HG02852 (cell line): ENCODE results near the gene TEDC1.

ENCODE experiments used
- ATAC-seq: cut with Tn5 transposase; IDR thresholded peaks from one replicate; pipeline ENCODE4 v1.9.1; 2021; ENCODE audit warnings: mild to moderate bottlenecking, moderate library complexity; ENCODE audit not compliant: unreplicated experiment

TEDC1 gene

DNA sequence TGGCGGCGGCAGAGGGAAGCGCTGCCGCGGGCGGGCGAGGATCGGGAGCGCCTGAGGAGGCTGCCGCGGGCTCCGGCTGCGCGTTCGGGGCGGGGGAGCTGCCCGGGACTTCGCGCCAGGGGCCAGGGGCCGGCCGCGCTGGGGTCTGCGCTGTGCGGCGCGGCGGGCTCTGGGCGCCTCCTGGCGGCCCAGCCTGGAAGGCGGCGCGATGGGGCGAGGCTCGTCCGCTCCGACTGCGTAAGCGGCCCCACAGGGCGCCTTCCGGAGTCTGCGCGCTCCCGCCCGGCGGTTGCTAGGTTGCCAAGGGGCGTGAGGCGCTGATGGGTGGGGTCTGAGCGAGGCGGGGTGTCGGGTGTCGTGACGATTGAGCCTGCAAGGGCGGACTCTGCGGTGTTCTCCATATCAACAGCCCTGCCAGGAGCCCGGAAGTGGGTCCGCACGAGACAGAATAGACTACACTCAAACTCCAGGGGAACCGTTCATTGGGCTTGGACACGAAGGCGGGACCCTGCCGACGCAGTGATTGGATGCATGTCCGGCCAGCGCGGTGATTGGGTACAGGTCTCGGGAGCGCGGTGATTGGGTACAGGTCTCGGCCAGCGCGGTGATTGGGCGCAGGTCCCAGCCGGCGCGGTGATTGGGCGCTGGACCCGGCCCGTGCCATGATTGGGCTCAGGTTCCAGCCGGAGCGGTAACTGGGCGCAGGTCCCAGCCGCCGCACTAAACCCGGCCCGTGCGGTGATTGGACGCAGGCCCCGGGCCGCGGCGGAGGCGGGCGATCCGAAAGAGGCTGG lies at the start of gene TEDC1:
TEDC1 (plus strand) TSS at position 675 of the 794 bp plus-strand sequence. CDS start 130 bp downstream, outside the sequence.
- ATAC-seq: peak; percentile 66

GRCh38 chr14:105442125-105442524 lies 48.9 kb upstream of the TEDC1 start:
- no peak for ATAC-seq

DNA sequence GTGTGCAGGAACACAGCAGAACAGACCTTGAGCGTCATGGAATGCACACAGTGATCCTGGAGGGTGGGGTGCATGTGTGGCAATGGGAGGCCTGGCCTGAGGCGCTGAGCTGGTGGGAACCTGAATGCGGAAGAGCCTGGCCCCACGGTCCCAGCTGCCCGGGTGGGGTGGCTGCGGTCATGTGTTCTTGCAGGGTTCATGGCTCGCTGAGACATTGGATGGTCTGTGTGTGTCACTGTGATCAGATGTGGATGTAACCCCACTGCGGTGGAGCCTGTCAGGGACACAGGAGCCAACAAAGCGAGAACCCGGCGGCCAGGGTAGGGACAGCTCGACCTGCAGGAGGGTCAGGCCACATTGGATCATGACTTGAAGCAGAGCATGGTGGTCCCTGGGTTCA lies 48.2 kb upstream of the TEDC1 start:
- ATAC-seq: no peak

DNA sequence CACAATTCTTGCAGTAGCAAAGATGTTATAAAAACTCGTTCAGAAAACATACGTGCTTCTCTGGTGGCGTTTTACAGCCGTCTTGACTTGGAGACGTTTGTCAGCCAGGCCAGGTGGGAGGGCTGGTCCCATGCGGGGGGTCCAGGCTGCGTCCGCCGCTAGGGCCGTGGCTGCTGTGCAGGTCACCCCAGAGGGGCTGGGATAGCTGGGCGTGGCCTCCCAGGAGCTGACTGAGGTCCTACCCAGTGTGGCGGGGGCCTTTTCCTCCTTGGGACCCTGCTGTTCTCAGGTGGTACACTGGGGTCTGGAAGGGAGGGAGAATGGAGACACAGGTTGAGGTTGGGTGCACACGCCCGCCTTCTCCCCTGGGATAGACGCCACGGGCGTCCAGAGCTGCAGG lies 46.2 kb upstream of the TEDC1 start:
- no peak for ATAC-seq

DNA sequence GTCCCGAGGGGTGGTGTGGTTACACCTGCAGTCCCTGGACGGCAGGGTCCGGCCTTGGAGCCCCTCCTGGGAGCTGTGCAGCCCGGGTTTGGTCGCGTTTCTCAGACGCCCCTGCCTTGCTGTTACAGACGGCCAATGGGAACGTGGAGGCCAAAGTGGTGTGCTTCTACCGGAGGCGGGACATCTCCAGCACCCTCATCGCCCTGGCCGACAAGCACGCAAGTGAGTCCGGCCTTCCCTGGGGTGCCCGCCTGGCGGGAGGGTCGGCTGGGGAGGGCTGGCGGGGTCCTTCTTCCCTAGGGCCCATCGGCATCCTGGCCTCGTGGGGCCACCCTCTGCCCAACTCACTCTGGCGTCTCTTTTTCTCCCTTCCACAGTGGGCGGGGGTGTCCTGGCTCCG lies 45.8 kb upstream of the TEDC1 start:
- ATAC-seq: no peak

DNA sequence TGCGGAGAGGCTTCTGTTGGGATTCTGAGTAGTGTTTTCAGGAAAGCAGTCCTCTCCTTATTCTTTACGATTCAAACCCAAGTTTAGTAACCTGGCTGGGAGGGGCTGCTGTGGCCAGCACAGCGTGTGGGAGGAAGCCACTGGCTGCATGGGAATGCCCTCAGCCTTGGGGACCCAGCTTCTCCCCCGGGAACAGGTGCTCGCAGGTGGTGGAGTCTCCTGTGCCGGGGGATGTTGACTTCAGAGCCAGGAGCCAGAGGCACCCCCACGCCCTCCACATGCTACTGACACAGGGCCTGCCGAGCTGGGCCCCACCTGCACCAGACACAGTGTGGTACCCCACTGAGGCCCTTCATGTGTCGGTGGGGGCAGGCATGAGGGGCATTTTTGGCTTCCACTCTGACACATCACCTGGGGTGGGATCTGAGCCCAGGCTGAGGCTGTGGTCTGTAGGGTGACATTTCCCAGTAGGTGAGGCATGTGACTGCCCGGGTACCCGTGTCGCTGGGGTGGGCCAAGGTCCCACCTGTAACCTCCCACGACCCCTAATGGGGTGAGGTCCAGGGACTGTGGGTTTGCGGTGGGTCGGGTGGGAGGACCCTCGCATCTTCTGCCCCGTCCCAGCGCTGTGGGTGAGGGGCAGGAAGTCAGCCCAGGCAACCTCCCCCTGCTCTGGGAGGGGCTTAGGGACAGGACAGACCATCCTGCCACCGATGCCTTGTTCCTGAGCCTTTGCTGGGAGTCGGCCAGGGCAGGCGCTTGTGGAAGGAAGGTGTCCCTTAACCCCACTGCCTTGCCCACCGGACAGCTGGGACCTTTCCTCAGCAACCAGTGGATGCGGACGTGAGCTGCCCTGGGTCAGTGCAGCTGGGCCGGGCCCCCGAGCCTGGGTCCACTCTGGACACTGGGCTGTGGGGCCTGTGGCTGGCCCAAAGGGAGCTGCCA lies 44.9 kb upstream of the TEDC1 start:
- ATAC-seq: no peak

DNA sequence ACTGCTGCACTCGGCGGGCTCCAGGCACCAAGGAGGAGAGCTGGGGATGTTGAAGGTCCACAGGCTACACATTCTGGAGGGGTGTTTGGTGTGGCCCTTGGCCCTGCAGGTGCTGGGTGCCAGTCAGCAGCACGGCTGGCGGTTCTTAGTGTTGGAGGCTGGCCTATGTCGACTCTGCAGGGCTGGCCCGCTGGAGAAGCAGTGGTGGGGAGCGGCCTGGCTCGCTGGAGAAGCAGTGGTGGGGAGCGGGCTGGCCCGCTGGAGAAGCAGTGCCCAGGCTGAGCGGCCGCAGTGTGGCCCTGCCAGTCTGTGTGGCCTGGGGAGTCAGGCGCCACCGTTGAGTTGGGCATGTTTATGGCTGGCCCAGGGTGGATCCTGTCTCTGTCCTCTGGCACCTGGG lies 44.1 kb upstream of the TEDC1 start:
- no peak for ATAC-seq

GRCh38 chr14:105447651-105448640 lies 43.1 kb upstream of the TEDC1 start:
- ATAC-seq: no peak

DNA sequence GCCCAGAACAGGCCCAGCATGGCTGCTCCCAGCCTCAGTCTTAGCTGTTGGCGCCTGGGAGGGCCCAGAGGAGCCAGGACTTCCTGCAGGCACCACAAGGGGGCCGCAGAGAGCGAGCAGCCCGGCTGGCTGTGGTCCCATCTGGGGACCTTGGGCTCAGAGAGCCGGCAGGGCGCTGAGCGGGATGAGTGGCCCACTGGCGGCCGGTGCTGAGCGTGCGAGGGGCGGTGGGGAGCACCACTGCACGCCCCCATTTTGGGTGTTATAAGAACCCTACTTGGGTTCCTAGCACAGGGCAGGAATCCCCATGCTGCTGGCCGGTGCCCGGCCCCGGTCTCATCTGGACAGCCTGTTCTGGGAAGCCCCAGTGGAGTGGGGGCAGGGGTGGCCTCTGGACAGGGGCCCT lies 42.3 kb upstream of the TEDC1 start:
- ATAC-seq: peak; percentile 43

DNA sequence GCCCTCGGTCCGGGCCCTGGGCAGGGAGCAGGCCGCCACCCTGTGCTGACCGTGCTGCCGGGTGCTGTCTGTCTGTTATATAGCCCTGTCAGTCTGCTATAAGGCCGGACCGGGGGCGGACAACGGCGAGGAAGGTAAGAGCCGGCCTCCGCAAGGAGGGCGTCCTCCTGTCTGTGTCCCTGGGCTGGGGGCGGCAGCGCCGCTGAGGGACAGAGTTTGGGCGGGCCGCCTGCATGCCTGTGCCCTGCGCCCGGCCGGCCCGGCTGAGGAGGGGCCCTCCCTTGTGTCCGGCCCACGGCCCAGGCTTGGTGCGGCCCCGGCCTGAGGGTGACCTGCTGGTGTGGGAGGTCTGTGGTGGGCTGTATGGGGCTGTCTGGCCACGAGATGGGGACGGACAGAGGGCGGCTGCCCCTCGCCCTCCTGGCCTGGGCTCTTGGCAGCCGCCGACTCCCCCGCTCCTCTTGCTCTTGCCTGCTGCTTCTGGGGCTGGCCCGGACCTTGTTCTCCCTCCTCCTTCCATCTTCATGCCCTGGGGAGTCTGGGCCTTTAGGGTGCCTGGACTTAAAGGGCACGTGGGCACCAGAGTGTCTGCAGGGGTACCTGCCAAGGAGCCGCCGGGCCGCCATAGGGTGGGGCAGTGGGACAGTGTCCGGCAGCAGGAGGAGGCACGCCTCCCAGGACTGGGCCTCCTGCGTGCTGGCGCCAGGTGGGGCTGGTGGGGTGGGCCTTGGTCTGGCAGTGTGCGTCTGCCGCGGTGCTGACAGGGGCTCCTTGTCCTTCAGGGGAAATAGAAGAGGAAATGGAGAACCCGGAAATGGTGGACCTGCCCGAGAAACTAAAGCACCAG lies 41.5 kb upstream of the TEDC1 start:
- no peak for ATAC-seq

DNA sequence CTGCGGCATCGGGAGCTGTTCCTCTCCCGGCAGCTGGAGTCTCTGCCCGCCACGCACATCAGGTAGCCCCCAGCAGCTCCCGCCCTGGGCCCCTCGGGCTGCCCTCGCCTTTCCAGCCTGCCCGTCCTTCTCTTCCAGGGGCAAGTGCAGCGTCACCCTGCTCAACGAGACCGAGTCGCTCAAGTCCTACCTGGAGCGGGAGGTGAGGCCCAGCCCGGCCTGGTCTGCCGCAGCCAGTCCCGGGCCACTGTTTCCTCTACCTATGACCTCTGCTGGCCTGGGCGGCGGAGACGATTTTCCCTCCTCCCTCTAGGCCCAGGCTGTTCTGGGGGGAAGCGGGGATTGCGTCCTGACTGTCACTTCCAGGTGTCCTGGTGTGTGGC lies 40.9 kb upstream of the TEDC1 start:
- no peak for ATAC-seq

- no peak for ATAC-seq
Measured at GRCh38 chr14:105450864-105451720, 40.0 kb upstream of the TEDC1 start.

DNA sequence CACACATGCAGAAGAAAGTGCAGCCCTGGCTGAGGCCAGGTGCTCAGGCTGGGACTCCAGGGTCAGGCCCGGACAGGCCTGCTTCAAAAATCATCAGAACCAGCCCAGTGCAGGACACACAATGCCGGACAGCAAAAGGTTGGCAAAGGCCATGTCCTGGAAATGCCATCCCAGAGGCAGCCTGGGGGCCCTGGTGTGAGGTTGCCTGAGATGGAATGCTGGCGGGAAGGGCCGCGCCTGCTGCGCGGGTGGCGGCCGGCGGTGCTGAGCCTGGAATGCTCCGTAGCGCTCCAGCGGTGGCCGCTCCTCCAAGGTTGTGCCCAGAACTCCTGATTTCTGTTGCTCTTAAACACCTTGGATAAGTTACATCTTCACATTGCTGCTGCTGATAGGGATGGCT lies 38.1 kb upstream of the TEDC1 start:
- ATAC-seq: no peak

GRCh38 chr14:105453847-105454246 lies 37.2 kb upstream of the TEDC1 start:
- ATAC-seq: no peak

DNA sequence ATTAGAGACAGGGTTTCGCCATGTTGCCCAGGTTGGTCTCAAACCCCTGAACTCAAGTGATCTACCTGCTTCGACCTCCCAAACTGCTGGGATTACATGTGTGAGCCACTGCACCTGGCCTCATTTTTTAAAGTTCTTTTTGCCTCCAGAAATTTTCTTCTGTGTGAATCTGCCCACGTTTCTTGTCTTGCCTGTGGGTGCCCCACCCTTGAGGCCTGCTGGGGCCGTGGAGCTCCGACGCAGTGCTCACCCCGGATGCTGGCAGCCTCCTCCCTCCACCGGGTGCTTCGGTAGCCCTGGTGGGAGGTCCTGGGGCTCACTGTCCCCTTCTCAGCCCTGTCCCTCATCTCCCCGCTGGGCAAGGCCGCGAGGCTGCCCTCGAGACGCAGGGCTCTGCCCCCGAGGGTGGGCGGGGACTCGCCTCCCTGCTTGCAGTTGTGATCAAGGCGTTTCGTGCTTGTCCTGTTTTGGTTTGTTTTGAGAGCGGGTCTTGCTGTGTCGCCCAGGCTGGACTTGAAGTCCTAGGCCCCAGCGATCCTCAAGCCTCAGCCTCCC lies 35.9 kb upstream of the TEDC1 start:
- no peak for ATAC-seq

- ATAC-seq: no peak
Measured at GRCh38 chr14:105455766-105456660, 35.0 kb upstream of the TEDC1 start.

DNA sequence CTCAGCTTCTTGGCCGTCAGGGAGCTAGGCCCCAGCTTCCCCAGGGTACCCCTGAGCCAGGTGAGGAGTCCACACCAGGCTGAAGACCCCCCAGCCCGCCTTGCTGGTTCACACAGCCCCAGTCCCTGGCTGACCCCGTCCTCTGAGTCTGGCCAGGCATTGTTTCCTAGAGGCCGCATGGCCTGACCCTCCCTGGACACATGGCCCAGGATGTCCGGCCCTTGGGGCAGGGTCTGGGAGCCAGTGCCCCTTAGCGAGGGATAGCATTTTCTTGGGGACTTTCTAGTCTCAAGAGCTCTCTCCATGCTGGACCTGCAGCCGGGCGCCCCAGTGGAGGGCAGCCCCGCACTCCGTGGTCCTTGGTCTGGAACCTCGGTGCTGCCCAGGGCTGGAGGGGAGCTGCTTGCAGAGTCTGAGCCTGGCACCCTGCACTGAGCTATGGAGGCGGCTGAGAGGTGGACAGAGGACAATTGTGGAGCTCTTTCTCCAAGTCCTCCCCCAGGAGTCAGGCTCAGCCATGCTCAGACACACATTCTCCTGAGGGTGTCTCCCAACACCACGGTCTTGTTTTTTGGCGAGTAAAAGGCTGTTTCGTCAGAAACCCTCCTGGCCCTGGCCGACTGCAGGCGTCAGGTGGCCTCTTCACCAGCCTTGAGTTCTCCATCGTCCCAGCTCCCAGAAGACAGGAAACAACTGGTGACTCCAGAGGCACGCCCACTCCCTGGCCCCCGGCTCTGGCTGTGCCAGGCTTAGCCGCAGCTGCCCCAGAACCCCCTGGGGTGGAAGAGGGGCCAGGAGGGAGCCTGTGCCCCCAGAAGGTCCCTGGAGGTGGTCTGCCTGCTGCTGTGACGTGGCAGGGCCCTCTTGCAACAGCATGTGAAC lies 34.1 kb upstream of the TEDC1 start:
- ATAC-seq: no peak
